OCI-LY1 (cell line): ENCODE measurements around the gene CCT7.
A peak's percentile ranks its signal among the peaks of the same experiment; 100 is the strongest.

Experiments used
- H2AFZ ChIP-seq: fragments of 200-600 bp; sonication (generic), shearing (Covaris generic); 2 replicates; pipeline ENCODE4 v1.6.0; 2014; ENCODE audit warnings: antibody characterized with exemption, mild to moderate bottlenecking, low read length
- H3F3A ChIP-seq: fragments of 200-600 bp; sonication (generic), shearing (Covaris generic); 2 replicates; pipeline ENCODE4 v1.6.0; 2014; ENCODE audit warnings: mild to moderate bottlenecking, antibody characterized with exemption, low read length, moderate library complexity; ENCODE audit not compliant: insufficient read depth
- H3K27ac ChIP-seq: fragments of 200-600 bp; sonication (generic); 2 replicates; pipeline ENCODE4 v1.5.1; 2014; ENCODE audit warnings: low read length, mixed run types, mild to moderate bottlenecking, low read depth; ENCODE audit not compliant: poor library complexity, severe bottlenecking
- H3K27me3 ChIP-seq: fragments of 200-600 bp; sonication (generic); 2 replicates; pipeline ENCODE4 v1.6.0; 2014; ENCODE audit warnings: antibody characterized with exemption, mild to moderate bottlenecking, low read length, moderate library complexity; ENCODE audit not compliant: insufficient read depth
- H3K36me3 ChIP-seq: fragments of 200-600 bp; sonication (generic); 2 replicates; pipeline ENCODE4 v1.6.1; 2014; ENCODE audit warnings: mild to moderate bottlenecking, antibody characterized with exemption, low read length, moderate library complexity, mixed read lengths; ENCODE audit not compliant: insufficient read depth
- H3K4me1 ChIP-seq: fragments of 200-600 bp; sonication (generic); 2 replicates; pipeline ENCODE4 v1.5.1; 2014; ENCODE audit warnings: mild to moderate bottlenecking, low read length, moderate library complexity; ENCODE audit not compliant: insufficient read depth, severe bottlenecking
- H3K4me2 ChIP-seq: fragments of 200-600 bp; sonication (generic), shearing (Covaris generic); 2 replicates; pipeline ENCODE4 v1.6.1; 2014; ENCODE audit warnings: low read length
- H3K4me3 ChIP-seq: fragments of 200-600 bp; sonication (generic); 2 replicates; pipeline ENCODE4 v1.5.1; 2014; ENCODE audit warnings: low read length, low read depth, mild to moderate bottlenecking, mixed read lengths; ENCODE audit not compliant: poor library complexity, severe bottlenecking
- H3K79me2 ChIP-seq: fragments of 200-600 bp; shearing (Covaris generic); 2 replicates; pipeline ENCODE4 v1.6.1; 2016; ENCODE audit warnings: mixed run types, low read length, mixed read lengths; ENCODE audit not compliant: insufficient read depth
- H3K9ac ChIP-seq: fragments of 200-600 bp; sonication (generic), shearing (Covaris generic); 2 replicates; pipeline ENCODE4 v1.6.1; 2014; ENCODE audit warnings: mild to moderate bottlenecking, low read length, mixed read lengths
- H3K9me2 ChIP-seq: fragments of 200-600 bp; sonication (generic), shearing (Covaris generic); 2 replicates; pipeline ENCODE4 v1.6.1; 2014; ENCODE audit warnings: low read depth, mild to moderate bottlenecking, low read length, mixed read lengths
- H3K9me3 ChIP-seq: fragments of 200-600 bp; shearing (Covaris generic); 2 replicates; pipeline ENCODE4 v1.6.1; 2014; ENCODE audit warnings: low read length, mixed read lengths
- H4K20me1 ChIP-seq: fragments of 200-600 bp; sonication (generic), shearing (Covaris generic); 2 replicates; pipeline ENCODE4 v1.6.0; 2016; ENCODE audit warnings: mild to moderate bottlenecking, low read length; ENCODE audit not compliant: insufficient read depth
- EZH2 ChIP-seq: fragments of 200-600 bp; sonication (generic), shearing (Covaris generic); IDR thresholded peaks from 2 replicates; pipeline ENCODE4 v1.8.0; 2017; ENCODE audit warnings: borderline replicate concordance, mixed run types, mild to moderate bottlenecking, antibody characterized with exemption, low read length, moderate library complexity, mixed read lengths
- TF ChIP-seq, protein P1 (sequence below): fragments of 200-600 bp; sonication (generic), shearing (Covaris generic); IDR thresholded peaks from 2 replicates; pipeline ENCODE4 v1.5.1; 2017; ENCODE audit warnings: mild to moderate bottlenecking, antibody characterized with exemption, low read length, moderate library complexity, mixed read lengths

CCT7 gene

DNA sequence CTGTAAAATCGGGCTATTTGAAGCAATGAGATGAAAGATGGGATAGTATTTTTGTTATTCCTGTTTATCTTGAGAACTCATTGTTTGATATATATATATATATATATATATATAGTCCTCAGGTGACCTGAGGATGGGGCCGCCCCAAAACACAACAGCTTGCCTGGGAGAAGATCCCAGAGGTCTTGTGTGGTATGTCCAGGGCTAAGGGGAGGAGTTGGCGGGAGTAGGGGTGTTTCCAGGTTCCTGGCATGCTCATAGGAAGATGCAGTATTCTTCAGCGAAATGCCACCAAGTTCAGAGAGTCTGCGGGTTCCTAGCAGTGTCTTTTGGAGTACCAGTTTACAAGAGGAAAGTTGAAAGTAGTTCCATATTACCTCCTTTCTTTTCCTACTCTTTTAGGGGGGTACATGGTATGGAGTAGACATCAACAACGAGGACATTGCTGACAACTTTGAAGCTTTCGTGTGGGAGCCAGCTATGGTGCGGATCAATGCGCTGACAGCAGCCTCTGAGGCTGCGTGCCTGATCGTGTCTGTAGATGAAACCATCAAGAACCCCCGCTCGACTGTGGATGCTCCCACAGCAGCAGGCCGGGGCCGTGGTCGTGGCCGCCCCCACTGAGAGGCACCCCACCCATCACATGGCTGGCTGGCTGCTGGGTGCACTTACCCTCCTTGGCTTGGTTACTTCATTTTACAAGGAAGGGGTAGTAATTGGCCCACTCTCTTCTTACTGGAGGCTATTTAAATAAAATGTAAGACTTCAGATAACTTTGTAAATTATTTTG, 18.3 kb downstream of the CCT7 start:
- TF ChIP-seq, protein P1, sequence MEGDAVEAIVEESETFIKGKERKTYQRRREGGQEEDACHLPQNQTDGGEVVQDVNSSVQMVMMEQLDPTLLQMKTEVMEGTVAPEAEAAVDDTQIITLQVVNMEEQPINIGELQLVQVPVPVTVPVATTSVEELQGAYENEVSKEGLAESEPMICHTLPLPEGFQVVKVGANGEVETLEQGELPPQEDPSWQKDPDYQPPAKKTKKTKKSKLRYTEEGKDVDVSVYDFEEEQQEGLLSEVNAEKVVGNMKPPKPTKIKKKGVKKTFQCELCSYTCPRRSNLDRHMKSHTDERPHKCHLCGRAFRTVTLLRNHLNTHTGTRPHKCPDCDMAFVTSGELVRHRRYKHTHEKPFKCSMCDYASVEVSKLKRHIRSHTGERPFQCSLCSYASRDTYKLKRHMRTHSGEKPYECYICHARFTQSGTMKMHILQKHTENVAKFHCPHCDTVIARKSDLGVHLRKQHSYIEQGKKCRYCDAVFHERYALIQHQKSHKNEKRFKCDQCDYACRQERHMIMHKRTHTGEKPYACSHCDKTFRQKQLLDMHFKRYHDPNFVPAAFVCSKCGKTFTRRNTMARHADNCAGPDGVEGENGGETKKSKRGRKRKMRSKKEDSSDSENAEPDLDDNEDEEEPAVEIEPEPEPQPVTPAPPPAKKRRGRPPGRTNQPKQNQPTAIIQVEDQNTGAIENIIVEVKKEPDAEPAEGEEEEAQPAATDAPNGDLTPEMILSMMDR, result no peak
- TF ChIP-seq EZH2, result no peak
- Histone ChIP-seq H3K36me3 (peaks cover 93% of the 10 kb centered on the region), H3K9ac (no peak overlapping the region), H3K9me2 (no peaks in the 10 kb centered on the region), H3K27ac (no peak overlapping the region), H3F3A (peaks cover 7% of the 10 kb centered on the region), H3K79me2 (no peaks in the 10 kb centered on the region), H3K4me3 (no peak overlapping the region), H3K9me3 (no peaks in the 10 kb centered on the region), H3K27me3 (no peaks in the 10 kb centered on the region), H4K20me1 (no peaks in the 10 kb centered on the region), H3K4me1 (no peaks in the 10 kb centered on the region), H3K4me2 (no peak overlapping the region), H2AFZ (no peak overlapping the region)

DNA sequence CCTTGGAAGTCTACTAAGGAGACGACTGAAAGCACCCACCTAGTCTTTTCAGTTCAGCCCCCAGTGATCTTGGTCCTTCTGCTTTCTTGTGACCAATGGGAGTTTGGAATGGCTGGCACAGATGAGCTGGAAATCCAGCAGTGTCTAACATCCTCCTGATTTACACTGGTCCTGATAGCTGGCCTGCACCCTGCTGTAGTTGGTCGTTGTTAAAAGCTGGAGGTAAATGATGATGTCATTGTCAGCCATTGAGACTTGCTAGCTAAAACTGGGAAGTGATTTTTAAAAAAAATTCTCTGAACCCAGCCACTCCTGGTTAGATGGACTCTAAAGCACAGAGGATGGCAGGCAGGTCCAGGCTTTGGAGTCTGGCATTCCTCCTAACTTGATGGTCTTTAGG, 19.3 kb downstream of the CCT7 start:
- no peaks in the 10 kb centered on the region for H3K27me3 ChIP-seq
- peaks cover 92% of the 10 kb centered on the region for H3K36me3 ChIP-seq
- H3K9me2 ChIP-seq, result no peaks in the 10 kb centered on the region
- no peak overlapping the region for H3K9ac ChIP-seq
- no peaks in the 10 kb centered on the region for H3K4me1 ChIP-seq
- H3F3A ChIP-seq, result peaks cover 7% of the 10 kb centered on the region
- TF ChIP-seq EZH2, result no peak
- TF ChIP-seq, protein P1, result no peak
- no peaks in the 10 kb centered on the region for H3K9me3 ChIP-seq
- peak overlapping the region; percentile 53 for H3K27ac ChIP-seq
- H2AFZ ChIP-seq, result no peak overlapping the region
- H3K4me3 ChIP-seq, result no peak overlapping the region
- H3K79me2 ChIP-seq, result no peaks in the 10 kb centered on the region
- H3K4me2 ChIP-seq, result no peak overlapping the region
- no peaks in the 10 kb centered on the region for H4K20me1 ChIP-seq

DNA sequence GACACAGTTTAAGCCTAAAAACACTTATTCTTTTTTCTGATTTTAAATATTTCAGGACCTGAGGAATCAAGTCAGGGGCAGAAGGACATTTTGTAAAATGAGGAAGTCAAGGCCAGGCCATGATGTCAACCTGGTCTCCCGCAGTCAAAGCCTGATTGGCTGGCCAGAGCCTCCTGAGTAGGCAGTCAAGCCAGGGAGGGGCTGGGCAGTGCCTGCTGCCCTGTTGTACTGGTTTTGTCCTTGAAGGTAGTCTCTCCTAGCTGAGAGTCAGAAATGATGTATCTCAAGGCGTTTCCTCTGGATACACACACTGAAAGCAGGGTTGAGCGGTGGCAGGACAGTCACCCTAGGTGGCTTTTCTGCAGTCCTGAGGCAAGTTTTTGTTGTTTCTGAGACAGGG, 19.8 kb downstream of the CCT7 start:
- H3K4me1 ChIP-seq, result no peaks in the 10 kb centered on the region
- no peaks in the 10 kb centered on the region for H3K79me2 ChIP-seq
- TF ChIP-seq EZH2, result no peak
- TF ChIP-seq, protein P1, result no peak
- no peak overlapping the region for H3K4me2 ChIP-seq
- H3F3A ChIP-seq, result peaks cover 7% of the 10 kb centered on the region
- no peak overlapping the region for H3K9ac ChIP-seq
- no peak overlapping the region for H2AFZ ChIP-seq
- H3K4me3 ChIP-seq, result no peak overlapping the region
- H3K9me2 ChIP-seq, result no peaks in the 10 kb centered on the region
- no peaks in the 10 kb centered on the region for H3K27me3 ChIP-seq
- no peaks in the 10 kb centered on the region for H3K9me3 ChIP-seq
- peaks cover 92% of the 10 kb centered on the region for H3K36me3 ChIP-seq
- peak overlapping the region; percentile 53 for H3K27ac ChIP-seq
- no peaks in the 10 kb centered on the region for H4K20me1 ChIP-seq
